H1 (cell line): ENCODE data around the gene PTPRG. TPM values are rescaled to one million over a fixed set of nuclear protein-coding genes. Genes with fewer than 3 reads are reported as not detected.

Experiments used
- CTCF ChIA-PET: fragments of 300-600 bp; sonication (Branson Sonifier 250); formaldehyde crosslinking; loops from one replicate; lab custom pipeline; 2021; ENCODE audit not compliant: partially characterized antibody; lab: Charles Lee
- POLR2A ChIA-PET: fragments of 300-600 bp; sonication (Branson Sonifier 250); formaldehyde crosslinking; loops from one replicate; lab custom pipeline; 2021; ENCODE audit warnings: inconsistent platforms; ENCODE audit not compliant: partially characterized antibody; lab: Charles Lee
- DNase-seq, 2 experiments: peaks; one replicate each; pipeline versions ENCODE4 v3.0.0 to v3.0.0-alpha.2; 2010 to 2022; ENCODE audit warnings: low spot score in 2 of 2, low read depth in 1 of 2, mixed read lengths in 1 of 2
- FAIRE-seq: peaks from 2 replicates; lab custom pipeline; 2011; peaks lifted over from hg19 to GRCh38; lab: Jason Lieb, UNC
- H2AFZ ChIP-seq: 2 replicates; pipeline ENCODE4 v1.8.1; 2012; ENCODE audit warnings: low read length, inconsistent platforms
- H2AK5ac ChIP-seq: 2 replicates; pipeline ENCODE4 v1.6.1; 2013; ENCODE audit warnings: low read depth, low read length
- H2BK120ac ChIP-seq: replicated peaks from 2 replicates; pipeline ENCODE3; 2013; ENCODE audit warnings: low read depth, low read length, inconsistent platforms
- H2BK12ac ChIP-seq: 2 replicates; pipeline ENCODE4 v1.6.1; 2013; ENCODE audit warnings: low read depth, low read length
- H2BK15ac ChIP-seq: 2 replicates; pipeline ENCODE4 v1.6.1; 2013; ENCODE audit warnings: low read length
- H2BK20ac ChIP-seq: 2 replicates; pipeline ENCODE4 v1.6.1; 2013; ENCODE audit warnings: low read length
- H2BK5ac ChIP-seq: 2 replicates; pipeline ENCODE4 v1.6.1; 2013; ENCODE audit warnings: low read depth, low read length
- H3K14ac ChIP-seq: 2 replicates; pipeline ENCODE4 v1.6.1; 2013; ENCODE audit warnings: inconsistent platforms; ENCODE audit not compliant: insufficient read length
- H3K18ac ChIP-seq: 2 replicates; pipeline ENCODE4 v1.6.1; 2013; ENCODE audit warnings: low read length; ENCODE audit errors: extremely low read depth
- H3K23ac ChIP-seq: 2 replicates; pipeline ENCODE4 v1.6.1; 2013; ENCODE audit warnings: inconsistent platforms; ENCODE audit not compliant: insufficient read length
- H3K23me2 ChIP-seq: 2 replicates; pipeline ENCODE4 v1.6.1; 2013; ENCODE audit warnings: low read depth, low read length
- H3K27ac ChIP-seq: 2 replicates; pipeline ENCODE4 v1.6.1; 2011; ENCODE audit warnings: low read depth, low read length, inconsistent platforms
- H3K27me3 ChIP-seq, 4 experiments: replicated peaks in 1 of 4; 1 replicate in 1 of 4; 2 replicates in 3 of 4; pipeline versions ENCODE4 v1.6.1 to v1.8.1; 2011 to 2013; ENCODE audit warnings: low read length in 3 of 4, mild to moderate bottlenecking in 3 of 4, inconsistent platforms in 2 of 4, mixed read lengths in 2 of 4, moderate library complexity in 1 of 4; ENCODE audit not compliant: control insufficient read depth in 3 of 4, insufficient read depth in 3 of 4; ENCODE audit errors: extremely low read depth in 1 of 4
- H3K36me3 ChIP-seq, 4 experiments: 2 replicates each; pipeline versions ENCODE4 v1.6.1 to v1.8.1; 2011 to 2013; ENCODE audit warnings: mild to moderate bottlenecking in 4 of 4, low read length in 3 of 4, moderate library complexity in 2 of 4, control low read depth in 1 of 4, inconsistent platforms in 1 of 4; ENCODE audit not compliant: insufficient read depth in 4 of 4, control insufficient read depth in 2 of 4
- H3K4ac ChIP-seq: replicated peaks from 2 replicates; pipeline ENCODE3; 2013; ENCODE audit warnings: low read length, low read depth, mixed read lengths, inconsistent platforms; ENCODE audit not compliant: insufficient read length
- H3K4me1 ChIP-seq, 4 experiments: replicated peaks in 1 of 4; 1 replicate in 1 of 4; 2 replicates in 3 of 4; pipeline versions ENCODE4 v1.6.1 to v1.8.1; 2011 to 2013; ENCODE audit warnings: low read length in 3 of 4, inconsistent platforms in 2 of 4, mixed read lengths in 1 of 4; ENCODE audit not compliant: insufficient read depth in 4 of 4, control insufficient read depth in 3 of 4
- H3K4me2 ChIP-seq, 2 experiments: 2 replicates each; pipeline versions ENCODE4 v1.6.1 to v1.8.1; 2011 to 2013; ENCODE audit warnings: low read depth in 2 of 2, low read length in 2 of 2, control low read depth in 1 of 2, inconsistent platforms in 1 of 2, mild to moderate bottlenecking in 1 of 2; ENCODE audit not compliant: insufficient read depth in 1 of 2
- H3K4me3 ChIP-seq, 4 experiments: fragments of 200-600, 300-600 bp in 1 of 4; sonication (generic), shearing (Covaris generic), sonication (Bioruptor Twin) in 1 of 4; 2 replicates each; pipeline versions ENCODE4 v1.5.1 to v1.8.1; 2011 to 2016; ENCODE audit warnings: low read length in 4 of 4, low read depth in 3 of 4, control low read depth in 2 of 4, inconsistent platforms in 2 of 4, mild to moderate bottlenecking in 2 of 4, mixed read lengths in 1 of 4, moderate library complexity in 1 of 4; ENCODE audit not compliant: insufficient read depth in 2 of 4; ENCODE audit errors: extremely low read depth in 1 of 4
- H3K56ac ChIP-seq: replicated peaks from 2 replicates; pipeline ENCODE3; 2013; ENCODE audit warnings: low read depth, mild to moderate bottlenecking, mixed read lengths, low read length, inconsistent platforms; ENCODE audit not compliant: insufficient read length
- H3K79me1 ChIP-seq: 2 replicates; pipeline ENCODE4 v1.6.1; 2013; ENCODE audit warnings: low read depth, low read length, control low read depth
- H3K79me2 ChIP-seq, 2 experiments: 2 replicates each; pipeline versions ENCODE4 v1.6.1 to v1.8.1; 2012 to 2013; ENCODE audit warnings: low read length in 2 of 2, mild to moderate bottlenecking in 2 of 2, inconsistent platforms in 1 of 2; ENCODE audit not compliant: insufficient read depth in 2 of 2, control insufficient read depth in 1 of 2
- H3K9ac ChIP-seq, 4 experiments: replicated peaks in 1 of 4; 1 replicate in 1 of 4; 2 replicates in 3 of 4; pipeline versions ENCODE4 v1.6.1 to v1.8.1; 2011 to 2013; ENCODE audit warnings: low read depth in 3 of 4, low read length in 3 of 4, control low read depth in 2 of 4, mild to moderate bottlenecking in 2 of 4, moderate library complexity in 2 of 4, inconsistent platforms in 1 of 4; ENCODE audit errors: extremely low read depth in 1 of 4
- H3K9me3 ChIP-seq, 2 experiments: 2 replicates each; pipeline versions ENCODE4 v1.6.1 to v1.8.1; 2012 to 2013; ENCODE audit warnings: mild to moderate bottlenecking in 2 of 2, moderate library complexity in 2 of 2, control low read depth in 1 of 2, inconsistent platforms in 1 of 2, low read depth in 1 of 2, low read length in 1 of 2, mixed read lengths in 1 of 2; ENCODE audit not compliant: insufficient read depth in 2 of 2
- H4K20me1 ChIP-seq, 2 experiments: replicated peaks in 1 of 2; 2 replicates each; pipeline versions ENCODE3 to v1.8.1; 2011 to 2013; ENCODE audit warnings: inconsistent platforms in 2 of 2, low read length in 2 of 2, mild to moderate bottlenecking in 1 of 2; ENCODE audit not compliant: insufficient read depth in 2 of 2, control insufficient read depth in 1 of 2
- H4K5ac ChIP-seq: 2 replicates; pipeline ENCODE4 v1.6.1; 2013; ENCODE audit warnings: low read length, low read depth, mixed read lengths, inconsistent platforms; ENCODE audit not compliant: insufficient read length
- H4K8ac ChIP-seq: 2 replicates; pipeline ENCODE4 v1.8.0; 2013; ENCODE audit warnings: mild to moderate bottlenecking, moderate library complexity, low read length, inconsistent platforms; ENCODE audit not compliant: insufficient read depth; ENCODE audit errors: extremely low read depth
- H4K91ac ChIP-seq: replicated peaks from 2 replicates; pipeline ENCODE3; 2013; ENCODE audit warnings: low read length, mixed read lengths, inconsistent platforms; ENCODE audit not compliant: insufficient read length
- BRCA1 ChIP-seq: IDR thresholded peaks from 2 replicates; pipeline ENCODE4 v1.6.1; 2012; ENCODE audit warnings: low read depth, low read length, improper control_type of control experiment
- CHD1 ChIP-seq: IDR thresholded peaks from 2 replicates; pipeline ENCODE4 v1.6.1; 2012; ENCODE audit warnings: low read depth, low read length, improper control_type of control experiment
- EGR1 ChIP-seq: IDR thresholded peaks from 2 replicates; pipeline ENCODE4 v1.6.1; 2011; ENCODE audit warnings: low read depth, low read length, borderline replicate concordance
- SP2 ChIP-seq: IDR thresholded peaks from 2 replicates; pipeline ENCODE4 v1.6.1; 2012; ENCODE audit warnings: mild to moderate bottlenecking, low read length, inconsistent platforms
- WGBS, 2 experiments: shearing (Covaris generic) in 1 of 2; methylation state at CpG; one replicate each; pipeline versions ENCODE4 v1.1.6 to v1.1.7; 2013 to 2015; ENCODE audit warnings: low lambda C conversion rate in 2 of 2, mixed read lengths in 2 of 2, inconsistent platforms in 1 of 2, low coverage in 1 of 2, missing lambda C conversion rate in 1 of 2; ENCODE audit not compliant: insufficient replicate concordance in 2 of 2, insufficient coverage in 1 of 2, insufficient read length in 1 of 2; ENCODE audit errors: extremely low coverage in 1 of 2, missing lambda C conversion rate in 1 of 2; 5-methylcytosine and 5-hydroxymethylcytosine counted together
- polyA plus RNA-seq, 7 experiments: library from polyadenylated mRNA; depleted of rRNA in 3 of 7; stranded (reverse) in 5 of 7; unstranded in 2 of 7; fragments of >200 nt in 5 of 7; fragments of 200-250 nt in 2 of 7; gene quantifications; 1 replicate in 5 of 7; 2 replicates in 1 of 7; 4 replicates in 1 of 7; pipeline versions ENCODE4 v1.2.1 to v1.2.3, GENCODE V29; 2011 to 2013; ENCODE audit warnings: missing spikeins in 2 of 7, mixed read lengths in 2 of 7
- total RNA-seq: library from RNA; stranded (reverse); fragmentation: NEBNext Ultra II Directional; extraction: Animal tissue kit (Norgen Biotek cat#: 25700); gene quantifications from 2 replicates; pipeline ENCODE4 v1.2.1, GENCODE V29; 2021

PTPRG gene
- total and polyA plus RNA-seq, 2 of the 8 experiments (the other 6 are each of a cell fraction or from before 2014, with no cell fraction given), result 23.3 to 96.2 TPM

- no peak overlapping the region for H3K4me3 ChIP-seq
- no peak overlapping the region for H2BK15ac ChIP-seq
- no peak overlapping the region for H2BK20ac ChIP-seq
- H2BK120ac ChIP-seq, result no peak overlapping the region
- no peak overlapping the region for H2AK5ac ChIP-seq
- H3K4me2 ChIP-seq, result no peak overlapping the region
- no peak overlapping the region for H3K14ac ChIP-seq
- no peak overlapping the region for H2BK12ac ChIP-seq
- CTCF ChIA-PET, result no interaction called here
- H4K8ac ChIP-seq, result no peak overlapping the region
- no peak for DNase-seq
- H3K79me1 ChIP-seq, result no peaks in the 10 kb centered on the region
- H3K9ac ChIP-seq, result no peak overlapping the region
- H3K23me2 ChIP-seq, result no peaks in the 10 kb centered on the region
- no peak overlapping the region for H3K27ac ChIP-seq
- no peak overlapping the region for H3K4ac ChIP-seq
- H3K36me3 ChIP-seq, result no peaks in the 10 kb centered on the region
- H4K91ac ChIP-seq, result no peak overlapping the region
- TF ChIP-seq CHD1 (no peak), EGR1 (no peak), BRCA1 (no peak), SP2 (no peak)
- H3K56ac ChIP-seq, result no peak overlapping the region
- no peak for FAIRE-seq
- no peaks in the 10 kb centered on the region for H3K9me3 ChIP-seq
- H4K5ac ChIP-seq, result no peak overlapping the region
- H3K4me1 ChIP-seq, result no peaks in the 10 kb centered on the region
- no peak overlapping the region for H2AFZ ChIP-seq
- H4K20me1 ChIP-seq, result no peaks in the 10 kb centered on the region
- H2BK5ac ChIP-seq, result no peak overlapping the region
- no peaks in the 10 kb centered on the region for H3K79me2 ChIP-seq
- no peaks in the 10 kb centered on the region for H3K27me3 ChIP-seq
- POLR2A ChIA-PET, result interaction anchor here (1.1 to 4.3 kb wide), 3 partner anchors 13 to 16 kb away, joined by 5 to 28 read pairs (median 9); partner anchors contain the start of gene PTPRG
- WGBS, 2 experiments, result 92% methylated on average over 4 of the region's 4 CpGs; no CpG with 5 or more reads in 1 of the 2 experiments
- H3K23ac ChIP-seq, result no peak overlapping the region
- H3K18ac ChIP-seq, result no peak overlapping the region
These were observed 13.7 kb upstream of the PTPRG start for GRCh38 chr3:61547625-61548024.
